HG03135 (cell line): ENCODE data around the gene NTMT1.

Experiments
- ATAC-seq: cut with Tn5 transposase; IDR thresholded peaks from one replicate; pipeline ENCODE4 v1.9.1; 2021; ENCODE audit warnings: mild to moderate bottlenecking, moderate library complexity; ENCODE audit not compliant: unreplicated experiment

The NTMT1 gene

GRCh38 chr9:129613520-129614175 is 12.3 kb upstream of the NTMT1 start:
- ATAC-seq: no peak

GRCh38 chr9:129614932-129615331 is 11.0 kb upstream of the NTMT1 start:
- no peak for ATAC-seq

- ATAC-seq: no peak
Measured at GRCh38 chr9:129615407-129616285, 10.3 kb upstream of the NTMT1 start.

- no peak for ATAC-seq
Measured at GRCh38 chr9:129617167-129617566, 8.8 kb upstream of the NTMT1 start.

- no peak for ATAC-seq
Measured at GRCh38 chr9:129619787-129620668, 5.9 kb upstream of the NTMT1 start.

- ATAC-seq: no peak
Measured at GRCh38 chr9:129620669-129621295, 5.2 kb upstream of the NTMT1 start, which contains the start of gene C9orf50. Gene C9orf50 (minus strand): TSS chr9:129621101. CDS start chr9:129620574, 527 bp downstream.

- no peak for ATAC-seq
Measured at GRCh38 chr9:129623331-129623730, 2.6 kb upstream of the NTMT1 start.

- no peak for ATAC-seq
Measured at GRCh38 chr9:129624168-129624759, 1.7 kb upstream of the NTMT1 start.

GRCh38 chr9:129624947-129625346 is 1.0 kb upstream of the NTMT1 start:
- ATAC-seq: no peak

GRCh38 chr9:129626625-129627284 is 792 bp downstream of the NTMT1 start:
- peak; percentile 28 for ATAC-seq

- no peak for ATAC-seq
Measured at GRCh38 chr9:129627556-129628440, 1.8 kb downstream of the NTMT1 start.

GRCh38 chr9:129628709-129629108 is 2.7 kb downstream of the NTMT1 start:
- no peak for ATAC-seq

GRCh38 chr9:129629251-129629820 is 3.4 kb downstream of the NTMT1 start:
- ATAC-seq: no peak

GRCh38 chr9:129630967-129631673 is 5.2 kb downstream of the NTMT1 start:
- no peak for ATAC-seq

- ATAC-seq: no peak
Measured at GRCh38 chr9:129631674-129632129, 5.7 kb downstream of the NTMT1 start.

- no peak for ATAC-seq
Measured at GRCh38 chr9:129632460-129632859, 6.5 kb downstream of the NTMT1 start.

GRCh38 chr9:129633207-129633606 is 7.2 kb downstream of the NTMT1 start:
- ATAC-seq: no peak

- no peak for ATAC-seq
Measured at GRCh38 chr9:129633848-129634247, 7.9 kb downstream of the NTMT1 start.
